ENCODE measurements around the gene ADIPOQ. TPM values are rescaled to one million over a fixed set of nuclear protein-coding genes. Genes with fewer than 3 reads are reported as not detected.

ADIPOQ gene
- total RNA-seq, 1 experiment from 2014 or later, result not detected

- Mint-ChIP-seq H3K27me3 (ENCODE audit: unreplicated experiment) (peaks cover 45% of the 10 kb centered on the region), H3K36me3 (ENCODE audit: insufficient read depth, unreplicated experiment) (no peaks in the 10 kb centered on the region), H3K4me3 (ENCODE audit: low read depth, unreplicated experiment) (no peak overlapping the region), H3K9me3 (ENCODE audit: low read depth, unreplicated experiment) (no peaks in the 10 kb centered on the region), H3K4me1 (ENCODE audit: low read depth, unreplicated experiment) (peaks cover 8% of the 10 kb centered on the region), H3K27ac (ENCODE audit: unreplicated experiment) (no peak overlapping the region)
- TF ChIP-seq CTCF (IDR thresholded peaks at IDR 0.05; ENCODE audit: unreplicated experiment), result no peak
- CTCF ChIA-PET, result no interaction called here
- no TSS peak for BruUV-seq (replicated peaks)
- intact Hi-C loops (cut with micrococcal nuclease; ENCODE audit: unreplicated experiment), result loop anchor here (10.0 kb wide), 2 partner anchors 453 to 833 kb away; partner anchors contain the start of genes MASP1 and SST
- DNase-seq, result no peak
Observed at GRCh38 chr3:186841620-186842019, 890 bp upstream of the ADIPOQ start.

- CTCF ChIA-PET, result interaction anchor here (0.6 kb wide), 1 partner anchor 16 kb away, joined by 3 read pairs; no protein-coding TSS in a partner anchor
- no peak for TF ChIP-seq CTCF (IDR thresholded peaks at IDR 0.05; ENCODE audit: unreplicated experiment)
- peaks cover 59% of the 10 kb centered on the region for H3K27me3 Mint-ChIP-seq (ENCODE audit: unreplicated experiment)
- no peaks in the 10 kb centered on the region for H3K36me3 Mint-ChIP-seq (ENCODE audit: insufficient read depth, unreplicated experiment)
- DNase-seq, result no peak
- no peak overlapping the region for H3K4me3 Mint-ChIP-seq (ENCODE audit: low read depth, unreplicated experiment)
- no TSS peak for BruUV-seq (replicated peaks)
- no peaks in the 10 kb centered on the region for H3K9me3 Mint-ChIP-seq (ENCODE audit: low read depth, unreplicated experiment)
- no peak overlapping the region for H3K27ac Mint-ChIP-seq (ENCODE audit: unreplicated experiment)
- intact Hi-C loops (cut with micrococcal nuclease; ENCODE audit: unreplicated experiment), result loop anchor here (10.0 kb wide), 2 partner anchors 452 to 832 kb away; partner anchors contain the start of genes MASP1 and SST
- H3K4me1 Mint-ChIP-seq (ENCODE audit: low read depth, unreplicated experiment), result peaks cover 8% of the 10 kb centered on the region
Observed at GRCh38 chr3:186843039-186843432, 526 bp downstream of the ADIPOQ start.

GRCh38 chr3:186844908-186845307 is 2.4 kb downstream of the ADIPOQ start:
- CTCF ChIA-PET, result interaction anchor here (0.8 to 1.2 kb wide), 2 partner anchors 295 to 320 kb away, joined by 3 to 5 read pairs; no protein-coding TSS in a partner anchor

GRCh38 chr3:186845756-186846155 is 3.2 kb downstream of the ADIPOQ start:
- Mint-ChIP-seq H3K4me1 (ENCODE audit: low read depth, unreplicated experiment) (peaks cover 8% of the 10 kb centered on the region), H3K4me3 (ENCODE audit: low read depth, unreplicated experiment) (no peak overlapping the region), H3K27ac (ENCODE audit: unreplicated experiment) (no peak overlapping the region), H3K27me3 (ENCODE audit: unreplicated experiment) (peaks cover 59% of the 10 kb centered on the region), H3K36me3 (ENCODE audit: insufficient read depth, unreplicated experiment) (no peaks in the 10 kb centered on the region), H3K9me3 (ENCODE audit: low read depth, unreplicated experiment) (no peaks in the 10 kb centered on the region)
- intact Hi-C loops (cut with micrococcal nuclease; ENCODE audit: unreplicated experiment), result loop anchor here (10.0 kb wide), 2 partner anchors 449 to 829 kb away; partner anchors contain the start of genes MASP1 and SST
- TF ChIP-seq CTCF (IDR thresholded peaks at IDR 0.05; ENCODE audit: unreplicated experiment), result no peak
- BruUV-seq (replicated peaks), result no TSS peak
- CTCF ChIA-PET, result interaction anchor here (0.8 kb wide), 1 partner anchor 319 kb away, joined by 5 read pairs; no protein-coding TSS in a partner anchor
- DNase-seq, result no peak

More at GRCh38 chr3:186844908-186845307, 2.4 kb downstream of the ADIPOQ start:
- intact Hi-C loops (cut with micrococcal nuclease; ENCODE audit: unreplicated experiment), result loop anchor here (10.0 kb wide), 2 partner anchors 450 to 830 kb away; partner anchors contain the start of genes MASP1 and SST
- no peaks in the 10 kb centered on the region for H3K36me3 Mint-ChIP-seq (ENCODE audit: insufficient read depth, unreplicated experiment)
- TF ChIP-seq CTCF (IDR thresholded peaks at IDR 0.05; ENCODE audit: unreplicated experiment), result no peak
- H3K27me3 Mint-ChIP-seq (ENCODE audit: unreplicated experiment), result peaks cover 59% of the 10 kb centered on the region
- DNase-seq, result no peak
- BruUV-seq (replicated peaks), result no TSS peak
- peaks cover 8% of the 10 kb centered on the region for H3K4me1 Mint-ChIP-seq (ENCODE audit: low read depth, unreplicated experiment)
- H3K9me3 Mint-ChIP-seq (ENCODE audit: low read depth, unreplicated experiment), result no peaks in the 10 kb centered on the region
- H3K4me3 Mint-ChIP-seq (ENCODE audit: low read depth, unreplicated experiment), result no peak overlapping the region
- H3K27ac Mint-ChIP-seq (ENCODE audit: unreplicated experiment), result no peak overlapping the region
